ENCODE measurements around the gene USF3.

DNA sequence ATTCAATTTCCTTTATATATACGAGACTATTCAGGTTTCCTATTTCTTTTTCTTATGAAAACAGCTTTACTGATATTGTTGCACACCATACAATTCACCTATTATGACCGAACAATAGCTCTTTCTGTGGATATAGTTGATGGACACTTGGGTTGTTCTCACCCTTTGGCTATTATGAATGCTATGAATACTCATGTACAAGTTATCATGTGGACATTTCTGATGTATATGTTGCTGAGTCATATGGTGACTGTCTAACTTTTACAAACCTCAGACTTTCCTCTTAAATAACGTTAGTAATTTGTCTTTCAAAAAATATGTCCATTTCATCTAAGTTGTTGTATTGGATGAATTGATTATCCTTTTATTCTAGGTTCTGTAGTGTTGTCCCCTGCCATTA, 15.7 kb upstream of the USF3 start:
- TF ChIP-seq, protein P1, sequence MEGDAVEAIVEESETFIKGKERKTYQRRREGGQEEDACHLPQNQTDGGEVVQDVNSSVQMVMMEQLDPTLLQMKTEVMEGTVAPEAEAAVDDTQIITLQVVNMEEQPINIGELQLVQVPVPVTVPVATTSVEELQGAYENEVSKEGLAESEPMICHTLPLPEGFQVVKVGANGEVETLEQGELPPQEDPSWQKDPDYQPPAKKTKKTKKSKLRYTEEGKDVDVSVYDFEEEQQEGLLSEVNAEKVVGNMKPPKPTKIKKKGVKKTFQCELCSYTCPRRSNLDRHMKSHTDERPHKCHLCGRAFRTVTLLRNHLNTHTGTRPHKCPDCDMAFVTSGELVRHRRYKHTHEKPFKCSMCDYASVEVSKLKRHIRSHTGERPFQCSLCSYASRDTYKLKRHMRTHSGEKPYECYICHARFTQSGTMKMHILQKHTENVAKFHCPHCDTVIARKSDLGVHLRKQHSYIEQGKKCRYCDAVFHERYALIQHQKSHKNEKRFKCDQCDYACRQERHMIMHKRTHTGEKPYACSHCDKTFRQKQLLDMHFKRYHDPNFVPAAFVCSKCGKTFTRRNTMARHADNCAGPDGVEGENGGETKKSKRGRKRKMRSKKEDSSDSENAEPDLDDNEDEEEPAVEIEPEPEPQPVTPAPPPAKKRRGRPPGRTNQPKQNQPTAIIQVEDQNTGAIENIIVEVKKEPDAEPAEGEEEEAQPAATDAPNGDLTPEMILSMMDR (IDR thresholded peaks at IDR 0.05), result no peak
- TF ChIP-seq POLR2A (IDR thresholded peaks at IDR 0.05), result no peak

Data from uterus (tissue), 2 donors.